HL-60 (cell line): ENCODE data around the gene RSPH6A.

Source experiments
- DNase-seq, 2 experiments: peaks; one replicate each; pipeline ENCODE4 v3.0.0-alpha.2; 2010 to 2020; ENCODE audit warnings: low read depth in 1 of 2, low spot score in 1 of 2
- H3K27ac ChIP-seq: fragments of 250-450 bp; sonication (Bioruptor Pico); replicated peaks from 2 replicates; pipeline ENCODE4 v1.5.1; 2020; ENCODE audit warnings: mild to moderate bottlenecking, moderate library complexity
- H3K27me3 ChIP-seq: fragments of 250-450 bp; sonication (Bioruptor Pico); 2 replicates; pipeline ENCODE4 v1.5.1; 2021; ENCODE audit warnings: mild to moderate bottlenecking, moderate library complexity; ENCODE audit not compliant: insufficient read depth, poor library complexity, severe bottlenecking
- H3K4me3 ChIP-seq: replicated peaks from 2 replicates; pipeline ENCODE4 v1.5.1; 2011; ENCODE audit warnings: mild to moderate bottlenecking, control low read depth, low read length; ENCODE audit not compliant: insufficient read depth
- GABPA ChIP-seq: IDR thresholded peaks from 2 replicates; pipeline ENCODE4 v1.6.1; 2012; ENCODE audit warnings: low read depth
- POLR2AphosphoS5 ChIP-seq: IDR thresholded peaks from 2 replicates; pipeline ENCODE4 v1.6.1; 2012; ENCODE audit warnings: low read depth
- SPI1 ChIP-seq: IDR thresholded peaks from 2 replicates; pipeline ENCODE4 v1.6.1; 2012; ENCODE audit warnings: low read depth, mild to moderate bottlenecking, borderline replicate concordance
- long read RNA-seq: library from polyadenylated mRNA; unstranded; transcript quantifications from one replicate; pipeline ENCODE4 v2.0.0, GENCODE V29; 2020
- TF ChIP-seq, protein P1 (sequence below): IDR thresholded peaks from one replicate; pipeline ENCODE4 v1.5.1; 2011; ENCODE audit warnings: low read length, control low read depth, inconsistent platforms; ENCODE audit not compliant: insufficient read depth
- TF ChIP-seq, protein P2 (sequence below): IDR thresholded peaks from 2 replicates; pipeline ENCODE4 v1.6.1; 2012; ENCODE audit warnings: low read depth; ENCODE audit not compliant: insufficient replicate concordance

RSPH6A gene
- long read RNA-seq: 0 reads

- no peak within 1 kb of the TSS for H3K4me3 ChIP-seq
- no peak for DNase-seq
- H3K27me3 ChIP-seq: no peaks in the 10 kb centered on the region
- no peak within 1 kb of the TSS for H3K27ac ChIP-seq
- TF ChIP-seq SPI1 (no peak), GABPA (no peak), POLR2AphosphoS5 (no peak)
- TF ChIP-seq, protein P1, sequence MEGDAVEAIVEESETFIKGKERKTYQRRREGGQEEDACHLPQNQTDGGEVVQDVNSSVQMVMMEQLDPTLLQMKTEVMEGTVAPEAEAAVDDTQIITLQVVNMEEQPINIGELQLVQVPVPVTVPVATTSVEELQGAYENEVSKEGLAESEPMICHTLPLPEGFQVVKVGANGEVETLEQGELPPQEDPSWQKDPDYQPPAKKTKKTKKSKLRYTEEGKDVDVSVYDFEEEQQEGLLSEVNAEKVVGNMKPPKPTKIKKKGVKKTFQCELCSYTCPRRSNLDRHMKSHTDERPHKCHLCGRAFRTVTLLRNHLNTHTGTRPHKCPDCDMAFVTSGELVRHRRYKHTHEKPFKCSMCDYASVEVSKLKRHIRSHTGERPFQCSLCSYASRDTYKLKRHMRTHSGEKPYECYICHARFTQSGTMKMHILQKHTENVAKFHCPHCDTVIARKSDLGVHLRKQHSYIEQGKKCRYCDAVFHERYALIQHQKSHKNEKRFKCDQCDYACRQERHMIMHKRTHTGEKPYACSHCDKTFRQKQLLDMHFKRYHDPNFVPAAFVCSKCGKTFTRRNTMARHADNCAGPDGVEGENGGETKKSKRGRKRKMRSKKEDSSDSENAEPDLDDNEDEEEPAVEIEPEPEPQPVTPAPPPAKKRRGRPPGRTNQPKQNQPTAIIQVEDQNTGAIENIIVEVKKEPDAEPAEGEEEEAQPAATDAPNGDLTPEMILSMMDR: no peak
- TF ChIP-seq, protein P2, sequence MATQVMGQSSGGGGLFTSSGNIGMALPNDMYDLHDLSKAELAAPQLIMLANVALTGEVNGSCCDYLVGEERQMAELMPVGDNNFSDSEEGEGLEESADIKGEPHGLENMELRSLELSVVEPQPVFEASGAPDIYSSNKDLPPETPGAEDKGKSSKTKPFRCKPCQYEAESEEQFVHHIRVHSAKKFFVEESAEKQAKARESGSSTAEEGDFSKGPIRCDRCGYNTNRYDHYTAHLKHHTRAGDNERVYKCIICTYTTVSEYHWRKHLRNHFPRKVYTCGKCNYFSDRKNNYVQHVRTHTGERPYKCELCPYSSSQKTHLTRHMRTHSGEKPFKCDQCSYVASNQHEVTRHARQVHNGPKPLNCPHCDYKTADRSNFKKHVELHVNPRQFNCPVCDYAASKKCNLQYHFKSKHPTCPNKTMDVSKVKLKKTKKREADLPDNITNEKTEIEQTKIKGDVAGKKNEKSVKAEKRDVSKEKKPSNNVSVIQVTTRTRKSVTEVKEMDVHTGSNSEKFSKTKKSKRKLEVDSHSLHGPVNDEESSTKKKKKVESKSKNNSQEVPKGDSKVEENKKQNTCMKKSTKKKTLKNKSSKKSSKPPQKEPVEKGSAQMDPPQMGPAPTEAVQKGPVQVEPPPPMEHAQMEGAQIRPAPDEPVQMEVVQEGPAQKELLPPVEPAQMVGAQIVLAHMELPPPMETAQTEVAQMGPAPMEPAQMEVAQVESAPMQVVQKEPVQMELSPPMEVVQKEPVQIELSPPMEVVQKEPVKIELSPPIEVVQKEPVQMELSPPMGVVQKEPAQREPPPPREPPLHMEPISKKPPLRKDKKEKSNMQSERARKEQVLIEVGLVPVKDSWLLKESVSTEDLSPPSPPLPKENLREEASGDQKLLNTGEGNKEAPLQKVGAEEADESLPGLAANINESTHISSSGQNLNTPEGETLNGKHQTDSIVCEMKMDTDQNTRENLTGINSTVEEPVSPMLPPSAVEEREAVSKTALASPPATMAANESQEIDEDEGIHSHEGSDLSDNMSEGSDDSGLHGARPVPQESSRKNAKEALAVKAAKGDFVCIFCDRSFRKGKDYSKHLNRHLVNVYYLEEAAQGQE: no peak
Measured at GRCh38 chr19:45814851-45815480, at the start of gene RSPH6A. TSS of gene RSPH6A (minus strand) at chr19:45815308. CDS start at chr19:45815176, 132 bp downstream.

DNA sequence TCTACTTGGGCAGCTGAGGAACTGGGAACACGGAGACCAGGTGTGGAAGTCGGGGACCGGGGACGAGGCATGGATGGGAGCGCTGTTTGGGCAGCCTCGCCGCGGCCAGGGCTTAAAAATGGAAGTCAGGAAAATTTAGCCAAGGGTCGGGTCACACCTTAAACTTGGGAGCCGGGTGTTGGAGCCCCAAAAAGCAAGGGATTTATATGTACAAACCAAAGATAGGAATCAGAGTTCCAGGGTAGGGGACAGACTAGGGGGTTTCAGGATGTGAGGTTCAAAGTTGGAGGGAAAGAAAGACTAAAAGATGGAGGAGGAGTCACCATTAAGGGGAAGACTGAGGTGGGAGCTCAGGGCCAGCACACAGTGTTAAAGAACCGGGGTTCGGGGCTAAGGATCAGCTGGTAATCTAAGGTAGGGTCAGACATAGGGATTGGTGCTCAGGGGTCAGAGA, 49.5 kb upstream of the RSPH6A start:
- TF ChIP-seq SPI1 (no peak), GABPA (no peak), POLR2AphosphoS5 (no peak)
- TF ChIP-seq, protein P1: no peak
- TF ChIP-seq, protein P2: no peak
- Histone ChIP-seq H3K27me3 (peaks cover 31% of the 10 kb centered on the region), H3K27ac (no peak overlapping the region), H3K4me3 (no peak overlapping the region)
- DNase-seq: no peak

DNA sequence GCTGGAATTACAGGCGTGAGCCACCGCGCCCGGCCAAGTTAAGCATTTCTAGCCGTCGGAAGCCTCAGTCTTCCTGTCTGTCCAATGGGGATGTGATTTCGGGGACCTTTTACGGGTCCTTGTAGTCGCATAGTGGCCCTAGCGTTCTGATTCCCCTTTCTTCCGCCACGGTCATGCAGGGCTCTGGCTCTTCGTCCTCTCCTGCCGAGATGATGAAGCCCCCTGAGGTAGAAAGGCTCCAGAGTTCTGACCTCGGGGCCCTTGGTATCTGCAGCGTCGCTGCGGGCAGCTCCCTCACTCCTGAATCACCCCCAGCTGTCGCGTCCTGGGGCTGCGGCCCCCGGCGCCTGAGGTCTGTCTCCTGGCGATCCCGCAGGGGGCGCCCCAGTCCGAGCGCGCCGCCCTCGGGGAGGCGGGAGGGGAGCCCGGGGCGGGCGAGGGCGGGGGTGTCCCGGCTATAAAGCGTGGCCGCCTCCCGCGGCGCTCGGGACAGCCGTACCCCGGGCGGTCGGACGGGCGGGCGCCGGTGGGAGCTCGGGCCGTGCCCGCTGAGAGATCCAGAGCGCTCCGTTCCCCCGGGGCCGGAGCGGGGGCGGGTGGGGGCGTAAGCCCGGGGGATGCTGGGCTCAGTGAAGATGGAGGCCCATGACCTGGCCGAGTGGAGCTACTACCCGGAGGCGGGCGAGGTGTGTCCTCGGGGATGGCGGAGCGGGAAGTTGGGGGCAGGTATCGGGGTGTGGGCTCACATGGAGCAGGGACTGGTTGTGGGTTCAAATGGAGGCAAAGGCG, 48.9 kb upstream of the RSPH6A start, which contains the start of gene FOXA3:
TSS of gene FOXA3 (plus strand) at position 487 of the 789 bp plus-strand sequence. CDS start at position 618, 131 bp downstream.
- TF ChIP-seq, protein P2: no peak
- TF ChIP-seq SPI1 (no peak), POLR2AphosphoS5 (no peak), GABPA (no peak)
- TF ChIP-seq, protein P1: no peak
- no peak within 1 kb of the TSS for H3K27ac ChIP-seq
- peak within 1 kb of the TSS; percentile 37 for H3K4me3 ChIP-seq
- peaks cover 31% of the 10 kb centered on the region for H3K27me3 ChIP-seq
- DNase-seq: no peak
